ENCODE results near the gene CDC42EP2.
A peak's percentile ranks its signal among the peaks of the same experiment; 100 is the strongest.
"Not testable (repeated sequence)": the region's sequence is repeated elsewhere in the genome, so short reads cannot be mapped to it uniquely, and the experiment has no call there.

The CDC42EP2 gene

GRCh38 chr11:65325435-65325834, 10.8 kb downstream of the CDC42EP2 start:
- in situ Hi-C loops (cut with HindIII; ENCODE audit: low sequenced_read_pairs), result no loop called here
- H3K4me3 ChIP-seq (ENCODE audit: low read depth, low read length), result no peak overlapping the region
- no peak for DNase-seq (ENCODE audit: low read depth)
- TF ChIP-seq CTCF (IDR thresholded peaks at IDR 0.05; ENCODE audit: low read depth, low read length, missing control alignments), result no peak

GRCh38 chr11:65327021-65327420, 12.4 kb downstream of the CDC42EP2 start:
- no peak for TF ChIP-seq CTCF (IDR thresholded peaks at IDR 0.05; ENCODE audit: low read depth, low read length, missing control alignments)
- no peak overlapping the region for H3K4me3 ChIP-seq (ENCODE audit: low read depth, low read length)
- in situ Hi-C loops (cut with HindIII; ENCODE audit: low sequenced_read_pairs), result no loop called here
- DNase-seq (ENCODE audit: low read depth), result no peak

- in situ Hi-C loops (cut with HindIII; ENCODE audit: low sequenced_read_pairs), result no loop called here
- no peak for TF ChIP-seq CTCF (IDR thresholded peaks at IDR 0.05; ENCODE audit: low read depth, low read length, missing control alignments)
- DNase-seq (ENCODE audit: low read depth), result no peak
- no peak overlapping the region for H3K4me3 ChIP-seq (ENCODE audit: low read depth, low read length)
These were observed 14.8 kb downstream of the CDC42EP2 start for GRCh38 chr11:65329478-65329877.

- in situ Hi-C loops (cut with HindIII; ENCODE audit: low sequenced_read_pairs), result no loop called here
- peak; percentile 94 for DNase-seq (ENCODE audit: low read depth)
- H3K4me3 ChIP-seq (ENCODE audit: low read depth, low read length), result no peak overlapping the region
- peak; percentile 70 for TF ChIP-seq CTCF (IDR thresholded peaks at IDR 0.05; ENCODE audit: low read depth, low read length, missing control alignments)
These were observed 15.3 kb downstream of the CDC42EP2 start for GRCh38 chr11:65329944-65330403.

GRCh38 chr11:65330544-65330943, 15.9 kb downstream of the CDC42EP2 start:
- in situ Hi-C loops (cut with HindIII; ENCODE audit: low sequenced_read_pairs), result no loop called here
- no peak for DNase-seq (ENCODE audit: low read depth)
- no peak for TF ChIP-seq CTCF (IDR thresholded peaks at IDR 0.05; ENCODE audit: low read depth, low read length, missing control alignments)
- no peak overlapping the region for H3K4me3 ChIP-seq (ENCODE audit: low read depth, low read length)

- in situ Hi-C loops (cut with HindIII; ENCODE audit: low sequenced_read_pairs); H3K4me3 ChIP-seq (ENCODE audit: low read depth, low read length); DNase-seq (ENCODE audit: low read depth): not testable (repeated sequence)
These were observed 17.9 kb downstream of the CDC42EP2 start for GRCh38 chr11:65332591-65332990.

GRCh38 chr11:65334696-65335295, 20.1 kb downstream of the CDC42EP2 start:
- DNase-seq (ENCODE audit: low read depth), result no peak
- no peak for TF ChIP-seq CTCF (IDR thresholded peaks at IDR 0.05; ENCODE audit: low read depth, low read length, missing control alignments)
- H3K4me3 ChIP-seq (ENCODE audit: low read depth, low read length), result peak overlapping the region; percentile 96
- in situ Hi-C loops (cut with HindIII; ENCODE audit: low sequenced_read_pairs), result no loop called here
